Camera-type eye (tissue), 1 donor: ENCODE results near the gene LMAN1L. TPM values are rescaled to one million over a fixed set of nuclear protein-coding genes. Genes with fewer than 3 reads are reported as not detected.

ENCODE experiments used
- total RNA-seq: library from RNA; depleted of rRNA; stranded (reverse); fragments of >200 nt; gene quantifications from one replicate; pipeline ENCODE4 v1.2.3, GENCODE V29; 2014

Gene LMAN1L
- 3.0 TPM for total RNA-seq

DNA sequence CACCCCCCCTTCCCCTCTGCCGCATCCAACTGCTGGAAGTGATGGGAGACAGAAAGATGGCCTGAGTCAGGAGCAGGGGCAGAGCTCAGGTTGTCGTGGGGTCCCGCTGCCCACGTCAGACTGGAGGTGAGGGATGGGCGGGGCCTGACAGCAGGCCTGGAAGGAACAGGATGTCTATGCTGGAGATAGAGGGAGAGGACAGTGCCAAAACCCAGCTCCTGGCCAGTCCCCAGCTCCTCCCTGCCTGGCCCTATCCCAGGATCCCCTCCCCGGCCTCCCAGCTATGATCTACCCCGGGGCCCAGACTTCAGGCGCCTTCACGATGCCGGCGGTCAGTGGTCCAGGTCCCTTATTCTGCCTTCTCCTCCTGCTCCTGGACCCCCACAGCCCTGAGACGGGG is at the start of gene LMAN1L:
Gene LMAN1L, plus strand, starts transcription at position 303 of the 400 bp plus-strand sequence. Its CDS starts 20 bp downstream, at position 323.

GRCh38 chr15:74781431-74782258 is 31.0 kb upstream of the LMAN1L start, which contains the start of gene CSK:
Gene CSK, plus strand, starts transcription at chr15:74782080. Its CDS starts 16,218 bp downstream, at chr15:74798298.

GRCh38 chr15:74826364-74826819 is 13.8 kb downstream of the LMAN1L start, which contains the start of gene CPLX3:
Gene CPLX3, plus strand, starts transcription at chr15:74826627. Its CDS starts 77 bp downstream, at chr15:74826704.

GRCh38 chr15:74842581-74843444 is 30.2 kb downstream of the LMAN1L start, which contains the start of gene ULK3:
Gene ULK3, minus strand, starts transcription at chr15:74843156. Its CDS starts 51 bp downstream, at chr15:74843105.

DNA sequence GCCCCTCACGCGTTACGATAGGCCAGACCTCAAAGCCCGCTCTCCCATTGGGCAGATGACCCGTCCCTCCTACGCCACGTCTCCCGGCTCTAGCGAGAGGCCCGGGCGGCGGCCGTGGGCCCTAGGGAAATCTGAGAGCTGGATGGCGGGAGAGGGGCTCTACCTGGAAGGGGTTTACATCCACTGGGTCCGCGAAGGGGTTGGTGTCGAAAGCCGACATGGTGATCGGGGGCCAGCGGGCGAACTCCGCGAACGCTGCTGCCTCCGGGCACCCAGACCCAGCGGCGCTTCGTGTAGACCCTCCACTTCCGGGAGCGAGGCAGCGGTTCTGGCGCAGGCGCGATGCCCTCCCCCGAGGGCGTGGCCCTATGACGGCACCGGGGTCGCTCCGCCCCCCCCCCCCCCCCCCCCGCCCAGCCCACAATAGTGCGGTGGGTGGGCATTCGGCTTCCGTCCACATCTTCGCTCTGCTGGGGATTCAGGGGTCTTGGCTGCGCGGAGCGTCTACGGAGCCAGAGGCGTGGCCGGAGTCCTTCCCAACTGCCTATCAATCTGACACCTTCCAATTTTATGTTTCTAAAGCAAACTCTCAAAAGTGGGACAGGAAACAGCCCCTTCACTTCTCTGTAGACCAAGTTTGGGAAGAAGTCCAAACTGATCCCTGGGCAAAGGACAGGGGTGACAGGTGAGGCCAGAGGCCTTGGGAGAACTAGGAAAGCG is 60.6 kb downstream of the LMAN1L start, which contains the start of gene SCAMP2:
Gene SCAMP2, minus strand, starts transcription at position 330 of the 720 bp plus-strand sequence. Its CDS starts 110 bp downstream, at position 220.

Other genes with a start within 250 kb of the LMAN1L start
- 142 TPM for gene CLK3, start 197.0 kb upstream of the LMAN1L start, total RNA-seq
- gene EDC3, start 116.8 kb upstream of the LMAN1L start, total RNA-seq = 27.1 TPM
- 0.55 TPM for gene CYP1A1, start 87.3 kb upstream of the LMAN1L start, total RNA-seq
- not detected for gene CYP1A2, start 64.0 kb upstream of the LMAN1L start, total RNA-seq
- gene CSK, start 30.8 kb upstream of the LMAN1L start, total RNA-seq = 39.9 TPM
- gene CPLX3, start 13.8 kb downstream of the LMAN1L start, total RNA-seq = 42.8 TPM
- 72.3 TPM for gene ULK3, start 30.3 kb downstream of the LMAN1L start, total RNA-seq
- gene SCAMP2, start 60.5 kb downstream of the LMAN1L start, total RNA-seq = 30.4 TPM
- 106 TPM for gene MPI, start 77.2 kb downstream of the LMAN1L start, total RNA-seq
- gene FAM219B, start 94.0 kb downstream of the LMAN1L start, total RNA-seq = 75.3 TPM
- 56.7 TPM for gene COX5A, start 125.2 kb downstream of the LMAN1L start, total RNA-seq
- gene RPP25, start 143.9 kb downstream of the LMAN1L start, total RNA-seq = 4.2 TPM
- gene SCAMP5, start 182.7 kb downstream of the LMAN1L start, total RNA-seq = 34.9 TPM
- gene PPCDC, start 210.8 kb downstream of the LMAN1L start, total RNA-seq = 23.6 TPM